PC-9 (cell line): ENCODE data around the gene TIGD1.

Experiments
- CTCF ChIP-seq: fragments of 200-600 bp; sonication (generic); conservative IDR thresholded peaks from 2 replicates; pipeline ENCODE4 v1.6.1; 2017; ENCODE audit warnings: mixed run types, antibody characterized with exemption, mild to moderate bottlenecking, moderate library complexity
- EZH2 ChIP-seq: fragments of 200-600 bp; sonication (generic); IDR thresholded peaks from 2 replicates; pipeline ENCODE4 v1.8.0; 2017; ENCODE audit warnings: antibody characterized with exemption, low read depth

- no peak for TF ChIP-seq CTCF
- TF ChIP-seq EZH2: no peak
These were observed 30.3 kb upstream of the TIGD1 start for GRCh38 chr2:232580648-232580981.
